ENCODE data around the gene SORCS1.

DNA sequence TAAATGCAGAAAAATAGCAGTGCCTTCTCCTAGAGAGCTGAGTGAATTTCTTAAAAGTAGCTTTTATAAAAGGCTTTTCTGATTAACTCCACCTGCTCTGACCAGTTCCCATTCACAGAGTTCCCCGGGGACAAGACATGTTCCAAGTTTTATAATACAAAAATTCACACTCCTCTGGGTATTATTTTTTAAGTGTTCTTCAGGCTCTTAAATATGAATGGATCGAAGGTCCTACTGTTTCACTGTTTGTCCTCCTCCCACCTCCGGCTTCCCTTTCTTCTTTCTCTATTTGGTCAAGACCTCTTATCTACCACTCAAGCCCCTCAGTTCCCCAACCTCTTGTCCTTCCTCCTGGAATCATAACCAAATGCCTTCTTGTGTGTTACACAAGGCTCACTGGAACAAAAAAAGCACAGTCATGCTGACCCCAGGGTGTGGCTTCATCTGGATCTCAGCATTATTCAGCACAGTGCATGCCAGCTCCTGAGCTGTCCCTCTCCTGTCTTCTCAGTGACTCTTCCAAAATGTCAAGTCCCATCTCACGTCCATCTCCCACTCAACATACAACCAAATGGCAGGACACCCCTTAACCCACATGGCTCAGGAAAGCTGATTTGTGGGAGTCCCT lies 222.4 kb downstream of the SORCS1 start:
- TF ChIP-seq FOXM1 (IDR thresholded peaks at IDR 0.05; ENCODE audit: borderline replicate concordance, low read depth) (no peak), EP300 (IDR thresholded peaks at IDR 0.05; ENCODE audit: borderline replicate concordance) (no peak), YY1 (IDR thresholded peaks at IDR 0.05; ENCODE audit: low read depth) (no peak), EGR1 (IDR thresholded peaks at IDR 0.05) (no peak)

Data from Ishikawa (cell line).